ENCODE data around the gene ME3. TPM values are rescaled to one million over a fixed set of nuclear protein-coding genes. Genes with fewer than 3 reads are reported as not detected.

ME3 gene
- 2.9 and 6.2 TPM in 2 replicates for total RNA-seq (2014; rRNA removed; shearing (Covaris generic))

GRCh38 chr11:86672007-86672621 lies at the start of gene ME3:
TSS of gene ME3 (minus strand) at chr11:86672616.
- no peaks in the 10 kb centered on the region for H3K9me3 ChIP-seq (replicated peaks)
- H3K36me3 ChIP-seq, result no peaks in the 10 kb centered on the region
- H3K27ac ChIP-seq, result peak within 1 kb of the TSS; percentile 33
- H3K4me3 ChIP-seq, result peak within 1 kb of the TSS; percentile 51
- peak; percentile 43 to 46 for DNase-seq (ENCODE audit: low read depth in 1 of 2, low spot score in 2 of 2)
- H3K27me3 ChIP-seq (replicated peaks), result no peaks in the 10 kb centered on the region
- peaks cover 13% of the 10 kb centered on the region; the same call in 1 of the 2 replicates for H3K4me1 ChIP-seq (replicated peaks)

GRCh38 chr11:86722006-86722405 lies 49.6 kb upstream of the ME3 start:
- peak in 1 of 2 experiments; percentile 7 for DNase-seq (ENCODE audit: low read depth in 1 of 2, low spot score in 2 of 2)
- H3K9me3 ChIP-seq (replicated peaks), result no peaks in the 10 kb centered on the region
- no peaks in the 10 kb centered on the region for H3K36me3 ChIP-seq
- H3K4me1 ChIP-seq (replicated peaks), result peaks cover 40% of the 10 kb centered on the region
- no peak overlapping the region for H3K27ac ChIP-seq
- H3K4me3 ChIP-seq, result no peak overlapping the region
- H3K27me3 ChIP-seq (replicated peaks), result no peaks in the 10 kb centered on the region

DNA sequence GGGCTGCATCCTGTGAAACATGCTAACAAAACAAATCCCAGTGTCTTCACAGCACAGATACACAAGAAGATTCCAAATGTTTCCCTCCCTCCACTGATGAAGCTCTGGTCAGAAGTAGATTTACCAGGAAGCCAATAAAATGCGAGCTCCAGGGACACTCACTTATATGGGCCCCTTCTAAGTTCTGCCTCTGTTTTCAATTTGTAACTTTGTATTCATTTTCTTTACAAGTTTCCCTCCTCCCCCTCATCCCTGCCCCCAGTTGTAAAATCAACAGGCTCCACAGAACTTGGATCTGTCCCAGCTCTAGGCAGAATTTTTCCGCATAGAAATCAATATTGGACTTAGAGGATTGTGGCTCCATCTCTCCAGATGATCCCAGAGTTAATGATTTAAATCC lies 48.1 kb upstream of the ME3 start:
- no peaks in the 10 kb centered on the region for H3K9me3 ChIP-seq (replicated peaks)
- peak overlapping the region; percentile 76 for H3K27ac ChIP-seq

DNA sequence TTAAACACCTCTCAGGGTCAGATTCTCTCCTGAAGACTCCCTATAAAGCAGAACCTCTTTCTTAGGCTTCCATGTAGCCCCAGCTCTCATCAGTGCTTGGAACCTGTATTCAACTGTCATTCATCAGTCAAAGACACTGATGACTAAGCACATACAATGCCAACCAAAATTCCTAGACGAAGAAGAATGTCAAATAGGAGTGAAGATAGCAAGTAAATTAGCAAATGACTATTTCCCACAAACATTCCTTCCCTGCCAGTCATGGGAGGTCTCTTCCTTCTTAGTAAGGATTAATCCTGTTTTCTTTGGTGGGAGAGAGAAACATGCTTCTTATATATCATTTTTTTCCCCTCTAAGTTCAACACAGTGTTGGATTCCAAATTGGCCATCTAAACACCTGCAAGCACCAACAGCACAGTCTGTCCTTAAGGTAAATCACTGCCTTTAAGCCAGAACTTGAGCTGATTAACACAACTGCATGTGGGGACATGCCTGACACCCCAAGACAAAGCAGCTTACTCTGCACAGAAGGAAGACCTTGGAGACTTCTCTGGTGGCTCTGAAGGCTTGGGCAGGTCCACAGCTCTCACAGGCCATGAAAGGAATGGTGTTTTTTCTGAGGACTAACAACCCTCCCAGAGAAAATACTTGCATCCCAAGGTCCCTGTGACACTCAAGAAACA lies 47.5 kb upstream of the ME3 start:
- H3K27ac ChIP-seq, result peak overlapping the region; percentile 76
- H3K36me3 ChIP-seq, result no peaks in the 10 kb centered on the region
- H3K27me3 ChIP-seq (replicated peaks), result no peaks in the 10 kb centered on the region
- peaks cover 36% of the 10 kb centered on the region for H3K4me1 ChIP-seq (replicated peaks)
- no peak overlapping the region for H3K4me3 ChIP-seq
- DNase-seq (ENCODE audit: low read depth in 1 of 2, low spot score in 2 of 2), result peak; percentile 59 to 86
- H3K9me3 ChIP-seq (replicated peaks), result no peaks in the 10 kb centered on the region

More for the DNA sequence above, 48.1 kb upstream of the ME3 start:
- Histone ChIP-seq H3K36me3 (no peaks in the 10 kb centered on the region), H3K4me3 (no peak overlapping the region), H3K4me1 (replicated peaks) (peaks cover 36% of the 10 kb centered on the region), H3K27me3 (replicated peaks) (no peaks in the 10 kb centered on the region)
- no peak for DNase-seq (ENCODE audit: low read depth in 1 of 2, low spot score in 2 of 2)

GRCh38 chr11:86718999-86719398 lies 46.6 kb upstream of the ME3 start:
- H3K27me3 ChIP-seq (replicated peaks), result no peaks in the 10 kb centered on the region
- H3K4me3 ChIP-seq, result no peak overlapping the region
- no peaks in the 10 kb centered on the region for H3K36me3 ChIP-seq
- peak overlapping the region; percentile 76 for H3K27ac ChIP-seq
- no peaks in the 10 kb centered on the region for H3K9me3 ChIP-seq (replicated peaks)
- H3K4me1 ChIP-seq (replicated peaks), result peaks cover 36% of the 10 kb centered on the region
- DNase-seq (ENCODE audit: low read depth in 1 of 2, low spot score in 2 of 2), result no peak

DNA sequence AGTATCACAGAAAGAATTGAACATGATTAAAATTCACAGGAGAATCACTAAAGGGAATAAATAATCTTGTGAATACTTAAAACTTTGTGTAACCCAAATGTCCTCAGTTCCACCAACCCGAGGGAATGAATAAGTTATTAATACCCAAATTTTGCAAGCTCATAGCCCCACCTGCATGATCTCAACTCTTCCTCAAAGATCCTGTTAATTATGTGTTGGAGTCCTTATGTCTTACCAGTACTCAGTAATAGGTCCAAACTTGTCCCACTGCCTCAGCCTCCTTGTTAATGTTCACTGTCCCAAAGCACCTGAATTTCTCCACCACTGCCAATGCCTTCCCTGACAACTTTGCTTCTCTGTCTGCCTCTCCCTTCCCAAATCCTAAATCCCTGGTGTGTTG lies 46.1 kb upstream of the ME3 start:
- H3K9me3 ChIP-seq (replicated peaks), result no peaks in the 10 kb centered on the region
- no peak for DNase-seq (ENCODE audit: low read depth in 1 of 2, low spot score in 2 of 2)
- peaks cover 36% of the 10 kb centered on the region for H3K4me1 ChIP-seq (replicated peaks)
- no peak overlapping the region for H3K4me3 ChIP-seq
- H3K36me3 ChIP-seq, result no peaks in the 10 kb centered on the region
- H3K27ac ChIP-seq, result no peak overlapping the region
- no peaks in the 10 kb centered on the region for H3K27me3 ChIP-seq (replicated peaks)

DNA sequence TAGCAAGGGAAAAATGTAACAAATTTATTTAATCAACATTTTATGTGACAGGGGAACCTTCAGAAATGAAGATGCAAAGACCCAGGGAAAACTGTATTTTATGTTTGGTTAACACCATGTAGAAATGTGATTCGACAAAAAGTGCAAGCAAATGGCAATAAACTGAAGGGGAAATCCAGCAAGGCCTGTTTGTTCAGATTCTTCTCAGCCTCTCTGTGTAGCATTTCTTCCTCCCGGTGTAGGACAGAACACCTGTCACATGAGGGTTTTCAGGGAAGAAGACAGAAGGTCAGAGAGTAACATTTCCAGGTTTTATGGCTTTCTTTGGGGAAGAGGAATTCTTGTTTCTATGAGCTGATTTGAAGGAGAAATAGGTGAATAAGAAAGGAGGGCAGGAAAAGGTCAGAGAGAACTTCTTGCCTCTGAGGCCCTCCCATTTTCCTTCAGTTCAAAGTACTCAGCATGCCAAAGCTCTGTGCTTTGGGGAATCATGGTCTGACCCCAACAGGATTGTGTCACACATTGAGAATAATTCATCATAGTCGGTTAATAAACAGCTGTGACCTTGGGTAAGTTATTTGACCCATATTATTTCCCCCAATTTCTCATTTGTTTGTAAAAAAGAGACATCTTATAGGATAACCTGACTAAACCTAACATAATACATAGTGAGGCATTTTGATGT lies 45.5 kb upstream of the ME3 start:
- Histone ChIP-seq H3K27ac (no peak overlapping the region), H3K27me3 (replicated peaks) (no peaks in the 10 kb centered on the region)
- DNase-seq (ENCODE audit: low read depth in 1 of 2, low spot score in 2 of 2), result no peak

DNA sequence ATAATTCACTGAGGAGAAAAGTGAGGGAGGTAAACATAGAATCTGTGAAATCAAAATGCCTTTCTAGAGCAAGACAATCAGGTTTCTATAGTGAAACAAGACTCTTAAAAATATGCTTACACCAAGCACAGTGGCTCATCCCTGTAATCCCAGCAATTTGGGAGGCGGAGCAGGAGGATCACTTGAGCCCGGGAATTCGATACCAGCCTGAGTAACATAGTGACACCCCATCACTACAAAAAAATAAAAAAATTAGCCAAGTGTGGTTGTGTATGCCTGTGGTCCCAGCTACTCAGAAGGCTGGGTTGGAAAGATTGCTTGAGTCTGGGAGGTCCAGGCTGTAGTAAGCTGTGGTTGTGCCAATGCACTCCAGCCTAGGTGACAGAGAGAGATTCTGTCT lies 43.2 kb upstream of the ME3 start:
- peaks cover 18% of the 10 kb centered on the region for H3K4me1 ChIP-seq (replicated peaks)

More for the DNA sequence above, 45.5 kb upstream of the ME3 start:
- H3K4me3 ChIP-seq, result no peak overlapping the region
- H3K36me3 ChIP-seq, result no peaks in the 10 kb centered on the region
- no peaks in the 10 kb centered on the region for H3K9me3 ChIP-seq (replicated peaks)
- peaks cover 36% of the 10 kb centered on the region for H3K4me1 ChIP-seq (replicated peaks)

GRCh38 chr11:86713552-86713951 lies 41.1 kb upstream of the ME3 start:
- H3K36me3 ChIP-seq, result no peaks in the 10 kb centered on the region
- no peak for DNase-seq (ENCODE audit: low read depth in 1 of 2, low spot score in 2 of 2)
- H3K9me3 ChIP-seq (replicated peaks), result no peaks in the 10 kb centered on the region
- no peak overlapping the region for H3K4me3 ChIP-seq
- H3K27me3 ChIP-seq (replicated peaks), result no peaks in the 10 kb centered on the region
- H3K4me1 ChIP-seq (replicated peaks), result no peaks in the 10 kb centered on the region
- no peak overlapping the region for H3K27ac ChIP-seq

More for the DNA sequence above, 43.2 kb upstream of the ME3 start:
- Histone ChIP-seq H3K9me3 (replicated peaks) (no peaks in the 10 kb centered on the region), H3K4me3 (no peak overlapping the region), H3K27me3 (replicated peaks) (no peaks in the 10 kb centered on the region), H3K36me3 (no peaks in the 10 kb centered on the region), H3K27ac (no peak overlapping the region)
- DNase-seq (ENCODE audit: low read depth in 1 of 2, low spot score in 2 of 2), result no peak

DNA sequence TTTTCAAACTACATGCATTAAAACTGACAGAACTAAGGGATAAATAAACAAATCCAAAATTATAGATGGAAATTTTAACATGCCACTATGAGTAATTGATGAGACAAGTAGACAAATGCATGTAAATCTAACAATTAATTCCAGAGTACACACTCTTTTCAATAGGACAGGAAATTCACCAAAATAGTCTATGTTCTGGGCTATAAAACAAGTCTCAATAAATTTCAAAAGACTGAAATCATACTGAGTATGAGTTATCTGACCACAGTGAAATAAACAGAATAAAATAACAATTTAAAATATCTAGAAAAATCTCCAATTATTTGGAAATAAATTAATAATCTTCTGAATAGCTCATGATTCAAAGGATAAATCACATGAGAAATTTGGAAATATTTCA lies 38.5 kb upstream of the ME3 start:
- Histone ChIP-seq H3K27me3 (replicated peaks) (no peaks in the 10 kb centered on the region), H3K4me3 (no peak overlapping the region), H3K27ac (no peak overlapping the region), H3K36me3 (no peaks in the 10 kb centered on the region), H3K9me3 (replicated peaks) (no peaks in the 10 kb centered on the region), H3K4me1 (replicated peaks) (no peaks in the 10 kb centered on the region)
- no peak for DNase-seq (ENCODE audit: low read depth in 1 of 2, low spot score in 2 of 2)

DNA sequence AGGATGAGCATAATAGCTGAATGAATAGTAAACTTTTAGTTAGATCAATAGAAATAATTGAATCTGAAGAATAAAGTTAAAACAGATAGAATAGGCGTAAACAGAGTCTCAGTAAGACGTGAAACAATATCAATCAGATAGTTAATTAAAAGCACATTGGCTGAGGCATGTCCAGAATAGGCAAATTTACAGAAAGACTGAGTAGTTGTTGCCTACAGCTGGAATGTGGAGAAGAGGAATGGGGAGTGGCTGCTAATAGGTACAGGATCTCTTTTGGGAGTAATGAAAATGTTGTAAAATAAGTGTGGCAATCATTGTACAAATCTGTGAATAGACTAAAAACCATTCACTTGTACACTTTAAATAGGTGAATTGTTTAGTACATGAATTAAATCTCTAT lies 36.3 kb upstream of the ME3 start:
- no peak for DNase-seq (ENCODE audit: low read depth in 1 of 2, low spot score in 2 of 2)
- Histone ChIP-seq H3K9me3 (replicated peaks) (no peaks in the 10 kb centered on the region), H3K27ac (no peak overlapping the region), H3K36me3 (no peaks in the 10 kb centered on the region), H3K27me3 (replicated peaks) (no peaks in the 10 kb centered on the region), H3K4me3 (no peak overlapping the region), H3K4me1 (replicated peaks) (no peaks in the 10 kb centered on the region)

- Histone ChIP-seq H3K27ac (no peak overlapping the region), H3K36me3 (no peaks in the 10 kb centered on the region), H3K4me1 (replicated peaks) (no peaks in the 10 kb centered on the region), H3K27me3 (replicated peaks) (no peaks in the 10 kb centered on the region), H3K4me3 (no peak overlapping the region), H3K9me3 (replicated peaks) (no peaks in the 10 kb centered on the region)
- no peak for DNase-seq (ENCODE audit: low read depth in 1 of 2, low spot score in 2 of 2)
These were observed 34.1 kb upstream of the ME3 start for GRCh38 chr11:86706338-86707131.

DNA sequence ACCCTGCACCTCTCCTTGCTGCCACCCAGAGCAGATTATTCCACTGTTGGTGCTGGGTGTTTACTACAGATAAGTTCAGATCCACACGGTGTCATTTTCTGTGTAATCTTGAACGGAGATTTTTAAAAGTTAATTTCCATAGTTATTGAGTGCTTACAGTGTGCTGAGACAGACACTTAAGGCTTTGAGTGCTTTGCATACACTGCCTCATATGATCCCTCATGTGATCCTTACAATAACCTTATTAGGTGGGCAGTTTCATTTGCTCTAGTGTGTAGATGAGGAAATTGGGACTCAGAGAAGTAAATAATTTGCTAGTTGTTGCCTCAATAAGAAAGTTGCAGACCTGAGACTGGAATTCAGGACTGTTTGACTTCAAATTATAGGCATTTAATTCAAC lies 32.3 kb upstream of the ME3 start:
- H3K9me3 ChIP-seq (replicated peaks), result no peaks in the 10 kb centered on the region
- H3K4me1 ChIP-seq (replicated peaks), result no peaks in the 10 kb centered on the region
- H3K36me3 ChIP-seq, result no peaks in the 10 kb centered on the region
- no peak overlapping the region for H3K27ac ChIP-seq
- DNase-seq (ENCODE audit: low read depth in 1 of 2, low spot score in 2 of 2), result no peak
- no peaks in the 10 kb centered on the region for H3K27me3 ChIP-seq (replicated peaks)
- H3K4me3 ChIP-seq, result no peak overlapping the region
